GM10266 (cell line): ENCODE data around the gene NEK9.

ENCODE experiments used
- DNase-seq: peaks from one replicate; pipeline ENCODE4 v3.0.0; 2012; ENCODE audit errors: extremely low spot score
- TF ChIP-seq, protein P1 (sequence below): IDR thresholded peaks from 2 replicates; pipeline ENCODE4 v1.5.1; 2012; ENCODE audit warnings: mild to moderate bottlenecking, low read depth; ENCODE audit not compliant: control insufficient read depth, insufficient read depth; ENCODE audit errors: missing control alignments

Gene NEK9

GRCh38 chr14:75165586-75166391, 38.9 kb upstream of the NEK9 start:
- TF ChIP-seq, protein P1, sequence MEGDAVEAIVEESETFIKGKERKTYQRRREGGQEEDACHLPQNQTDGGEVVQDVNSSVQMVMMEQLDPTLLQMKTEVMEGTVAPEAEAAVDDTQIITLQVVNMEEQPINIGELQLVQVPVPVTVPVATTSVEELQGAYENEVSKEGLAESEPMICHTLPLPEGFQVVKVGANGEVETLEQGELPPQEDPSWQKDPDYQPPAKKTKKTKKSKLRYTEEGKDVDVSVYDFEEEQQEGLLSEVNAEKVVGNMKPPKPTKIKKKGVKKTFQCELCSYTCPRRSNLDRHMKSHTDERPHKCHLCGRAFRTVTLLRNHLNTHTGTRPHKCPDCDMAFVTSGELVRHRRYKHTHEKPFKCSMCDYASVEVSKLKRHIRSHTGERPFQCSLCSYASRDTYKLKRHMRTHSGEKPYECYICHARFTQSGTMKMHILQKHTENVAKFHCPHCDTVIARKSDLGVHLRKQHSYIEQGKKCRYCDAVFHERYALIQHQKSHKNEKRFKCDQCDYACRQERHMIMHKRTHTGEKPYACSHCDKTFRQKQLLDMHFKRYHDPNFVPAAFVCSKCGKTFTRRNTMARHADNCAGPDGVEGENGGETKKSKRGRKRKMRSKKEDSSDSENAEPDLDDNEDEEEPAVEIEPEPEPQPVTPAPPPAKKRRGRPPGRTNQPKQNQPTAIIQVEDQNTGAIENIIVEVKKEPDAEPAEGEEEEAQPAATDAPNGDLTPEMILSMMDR = no peak
- no peak for DNase-seq

- DNase-seq = no peak
- TF ChIP-seq, protein P1 = no peak
Observed at GRCh38 chr14:75164809-75165208, 38.0 kb upstream of the NEK9 start.

- DNase-seq = no peak
- TF ChIP-seq, protein P1 = no peak
Observed at GRCh38 chr14:75163677-75164076, 36.8 kb upstream of the NEK9 start.

- TF ChIP-seq, protein P1 = no peak
- no peak for DNase-seq
Observed at GRCh38 chr14:75162631-75163030, 35.8 kb upstream of the NEK9 start.

DNA sequence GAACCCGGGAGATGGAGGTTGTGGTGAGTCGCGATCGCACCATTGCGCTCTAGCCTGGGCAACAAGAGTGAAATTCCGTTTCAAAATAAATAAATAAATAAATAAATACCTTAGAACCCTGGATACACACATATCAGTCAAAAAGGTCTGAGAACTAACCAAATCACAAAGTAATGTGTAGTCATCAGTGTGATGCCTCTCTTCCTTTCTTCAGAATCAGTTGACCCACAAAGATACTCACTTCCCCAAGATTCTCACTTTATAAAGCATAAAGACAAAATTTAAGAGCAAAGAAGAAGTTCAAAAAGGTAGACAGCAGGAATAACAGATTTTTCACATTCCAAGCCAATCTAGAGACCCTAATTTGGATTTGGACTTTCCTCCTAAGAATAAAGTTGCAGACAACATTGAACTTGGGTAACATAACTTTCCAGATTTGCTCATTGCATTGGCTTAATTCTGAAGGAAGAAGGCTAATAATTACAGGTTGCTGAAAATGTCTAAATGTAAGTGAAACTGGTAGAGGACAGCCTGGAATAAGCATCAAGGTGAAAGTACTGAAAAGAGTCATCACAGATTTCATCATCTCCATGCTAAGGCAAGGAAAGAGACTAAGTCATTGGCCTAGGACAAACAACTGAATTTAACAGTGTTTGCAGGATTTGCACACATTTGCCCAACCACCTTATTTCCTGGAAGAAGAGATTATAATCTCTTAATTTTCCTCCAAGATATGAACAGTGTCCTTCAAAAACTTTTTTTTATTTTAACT, 32.2 kb upstream of the NEK9 start:
- TF ChIP-seq, protein P1 = no peak
- DNase-seq = no peak

GRCh38 chr14:75156901-75157300, 30.1 kb upstream of the NEK9 start:
- DNase-seq = no peak
- TF ChIP-seq, protein P1 = no peak

GRCh38 chr14:75156111-75156510, 29.3 kb upstream of the NEK9 start:
- TF ChIP-seq, protein P1 = no peak

More at GRCh38 chr14:75156111-75156510, 29.3 kb upstream of the NEK9 start:
- no peak for DNase-seq
